NCI-H1930 (cell line): Measurements from ENCODE around the gene ATP8B3.

Experiments used
- DNase-seq, 2 experiments: peaks; one replicate each; lab custom pipeline; 2025; lab: John Stamatoyannopoulos, UW

The ATP8B3 gene

GRCh38 chr19:1850809-1851653 lies 39.0 kb upstream of the ATP8B3 start:
- DNase-seq, result no peak

DNA sequence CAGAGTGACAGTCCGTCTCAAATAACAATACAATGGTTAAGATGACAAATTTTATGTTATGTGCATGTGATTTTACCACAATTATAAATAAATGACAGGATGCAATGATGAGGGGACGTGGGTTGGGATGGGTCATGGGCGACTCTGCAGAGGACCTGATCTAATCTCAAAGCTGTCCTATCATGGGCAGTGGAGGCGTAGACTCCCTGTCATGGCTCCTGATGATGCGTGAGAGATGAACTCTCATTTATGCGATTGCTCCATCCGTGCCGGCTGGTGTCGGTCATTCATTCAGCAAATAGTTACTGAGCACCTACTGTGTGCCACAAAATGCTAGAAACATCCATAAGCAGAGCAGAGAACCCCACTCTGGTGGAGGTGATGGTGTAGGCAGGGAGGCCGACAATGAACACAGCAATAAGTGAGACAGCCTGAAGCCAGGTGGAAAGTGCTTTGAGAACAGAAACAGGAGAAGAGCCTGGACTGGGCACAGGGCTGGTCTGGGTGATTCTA lies 37.9 kb upstream of the ATP8B3 start:
- no peak for DNase-seq

- no peak for DNase-seq
These were observed 37.0 kb upstream of the ATP8B3 start for GRCh38 chr19:1849132-1849474.

DNA sequence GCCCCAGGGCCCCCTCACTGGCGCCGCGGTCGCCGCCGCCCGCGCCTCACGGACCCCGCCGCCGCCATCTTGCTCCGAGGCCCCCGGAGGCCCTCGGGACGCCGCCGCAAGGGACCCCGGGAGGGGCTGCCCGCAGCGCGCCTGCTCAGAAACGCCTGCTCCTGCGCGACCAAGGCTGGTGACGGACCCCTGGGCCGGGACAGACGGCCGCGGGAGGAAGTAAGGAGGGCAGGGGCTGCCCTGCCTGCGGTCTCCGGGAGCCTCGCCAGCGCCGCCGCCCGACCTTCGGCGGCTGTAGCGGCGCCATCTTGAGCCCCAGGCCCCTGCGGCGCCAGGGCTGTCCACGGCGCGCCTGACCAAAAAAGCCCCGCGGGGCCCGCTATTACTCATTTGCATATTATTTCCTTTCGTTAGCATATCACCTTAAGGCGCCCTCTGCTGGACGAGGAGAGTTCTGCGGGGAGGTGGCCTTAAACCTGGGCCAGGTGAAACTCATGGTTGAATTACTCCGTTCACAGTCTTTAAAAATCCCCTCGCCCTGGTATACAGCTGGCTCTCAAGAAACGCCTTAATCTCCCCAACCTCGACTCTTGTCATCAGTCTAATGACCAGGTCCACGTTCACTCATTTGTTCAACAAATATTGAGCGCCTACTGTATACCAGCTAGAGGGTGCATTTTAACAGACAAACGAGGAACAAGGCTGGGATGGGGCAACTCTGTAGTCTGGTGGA lies 36.5 kb upstream of the ATP8B3 start, which contains the start of gene REXO1:
REXO1 (minus strand) TSS at position 85 of the 733 bp plus-strand sequence. CDS start 125 bp downstream, outside the sequence.
- peak; percentile 86 to 94 for DNase-seq

GRCh38 chr19:1847684-1848398 lies 35.8 kb upstream of the ATP8B3 start:
- DNase-seq, result no peak

DNA sequence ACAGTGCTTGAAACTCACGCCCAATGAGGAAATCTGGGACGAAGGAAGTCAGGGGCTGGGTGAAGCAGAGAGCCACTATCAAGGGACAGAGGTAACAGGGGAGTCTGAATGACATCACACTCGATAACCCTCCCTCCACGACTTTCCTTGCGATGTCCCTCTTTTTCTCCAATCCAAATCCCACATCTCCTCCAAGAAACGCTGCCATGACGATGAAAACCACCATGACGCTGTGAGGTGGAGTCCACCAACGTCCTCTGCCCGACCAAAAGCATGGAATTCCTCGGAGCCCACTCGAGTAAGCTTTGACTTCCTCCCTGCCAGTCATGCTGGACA lies 35.2 kb upstream of the ATP8B3 start:
- DNase-seq, result no peak

- no peak for DNase-seq
These were observed 34.6 kb upstream of the ATP8B3 start for GRCh38 chr19:1846517-1847204.

DNA sequence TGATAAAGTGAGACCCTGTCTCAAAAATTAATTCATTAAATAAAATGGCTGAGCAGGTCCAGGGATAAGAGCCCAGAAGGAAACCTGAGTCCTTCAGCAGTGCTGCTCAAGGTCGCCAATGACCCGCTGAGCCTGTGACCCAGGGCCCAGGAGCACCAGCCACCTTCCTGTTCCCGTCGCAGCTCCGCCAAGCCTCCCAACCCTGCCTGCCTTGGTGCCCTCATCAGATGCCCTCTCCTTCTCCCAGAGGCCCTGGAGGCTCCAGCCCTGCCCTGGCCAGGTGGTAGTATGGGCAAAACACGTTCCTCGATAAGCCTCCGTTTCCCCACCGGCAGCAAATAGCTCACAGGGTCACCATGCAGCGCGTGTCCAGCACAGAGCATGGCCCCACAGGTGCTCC lies 33.6 kb upstream of the ATP8B3 start:
- no peak for DNase-seq

DNA sequence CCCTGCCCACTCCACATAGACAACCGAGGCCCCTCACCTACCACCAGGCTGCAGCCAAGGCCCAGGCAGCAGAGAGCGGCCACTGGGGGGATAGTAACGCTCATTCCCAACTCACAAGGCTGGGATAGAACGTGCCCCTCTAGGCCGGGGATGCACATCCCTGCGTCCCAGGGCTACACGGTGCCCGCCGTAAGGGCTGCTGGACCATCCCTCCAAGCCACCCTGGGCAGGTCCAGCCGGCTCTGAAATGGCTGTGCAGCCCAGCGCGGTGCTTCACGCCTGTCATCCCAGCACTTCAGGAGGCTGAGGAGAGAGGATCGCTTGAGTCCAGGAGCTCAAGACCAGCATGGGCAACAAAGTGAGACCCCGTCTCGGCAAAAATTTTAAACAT lies 33.0 kb upstream of the ATP8B3 start:
- DNase-seq, result no peak

DNA sequence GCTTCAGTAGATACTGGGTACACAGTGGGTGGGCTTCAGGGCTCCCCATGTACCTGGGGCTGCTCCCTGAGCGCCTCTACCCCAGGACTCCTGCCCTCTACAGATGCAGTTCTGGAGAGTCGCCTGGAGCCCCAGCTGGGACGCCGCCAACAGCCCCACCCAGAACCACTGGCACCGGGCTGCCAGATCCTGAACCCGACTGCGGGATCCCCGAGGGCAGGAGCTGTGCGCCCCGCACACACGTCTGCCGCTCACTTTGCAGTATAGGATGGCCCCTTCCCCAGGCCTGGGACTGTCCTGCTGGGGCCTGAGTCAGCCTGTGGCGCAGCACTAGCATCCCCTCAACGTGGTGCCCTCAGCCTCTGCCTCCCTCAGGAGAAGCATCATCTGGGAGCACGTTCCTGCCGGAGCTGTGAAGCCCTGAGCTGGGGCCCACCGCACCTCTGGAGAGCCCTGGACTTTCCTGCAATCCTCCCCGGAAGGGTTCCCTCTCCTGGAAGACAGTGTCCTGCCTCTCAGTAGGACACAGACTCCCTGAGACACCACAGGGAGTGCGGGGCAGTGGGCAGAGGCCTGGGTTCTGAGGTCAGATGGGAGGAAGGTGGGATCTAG lies 32.5 kb upstream of the ATP8B3 start:
- no peak for DNase-seq

GRCh38 chr19:1843646-1844394 lies 31.7 kb upstream of the ATP8B3 start:
- DNase-seq, result no peak

- DNase-seq, result no peak
These were observed 31.0 kb upstream of the ATP8B3 start for GRCh38 chr19:1843116-1843515.

DNA sequence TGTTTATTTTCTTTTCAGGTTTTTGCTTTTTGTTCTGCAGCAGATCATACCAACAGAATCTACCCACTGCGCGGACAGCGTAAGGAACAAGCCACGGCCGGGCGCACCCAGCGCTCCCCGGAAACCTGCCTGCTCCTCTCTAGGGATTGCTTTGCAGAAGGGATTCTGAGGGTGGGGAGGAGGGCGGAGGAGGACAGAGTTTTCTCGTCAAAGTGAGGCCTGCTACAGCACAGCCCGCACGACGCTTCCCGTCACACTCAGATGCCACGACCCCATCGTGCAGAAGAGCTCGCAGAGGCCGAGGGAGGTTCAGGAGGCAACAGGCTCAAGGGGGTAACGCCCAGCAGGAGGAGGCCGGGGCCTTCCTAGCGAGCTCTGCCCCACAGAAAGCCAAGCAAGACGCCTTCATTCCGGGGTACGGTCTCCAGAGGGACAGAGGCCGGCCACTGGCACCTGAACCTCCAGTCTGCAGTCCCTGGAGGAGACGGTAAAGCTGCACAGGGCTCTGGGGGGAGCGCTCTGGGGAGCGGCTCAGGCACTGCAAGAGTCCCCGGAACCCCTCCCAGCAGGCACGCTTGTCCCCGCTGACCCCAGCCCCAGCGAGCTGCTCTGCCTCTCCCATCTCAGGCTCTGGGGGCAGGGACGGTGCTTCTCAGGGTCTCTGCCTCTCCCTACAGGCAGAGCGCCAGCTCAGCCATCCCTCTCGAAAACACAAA lies 29.3 kb upstream of the ATP8B3 start:
- no peak for DNase-seq

- DNase-seq, result no peak
These were observed 28.6 kb upstream of the ATP8B3 start for GRCh38 chr19:1840541-1841115.

DNA sequence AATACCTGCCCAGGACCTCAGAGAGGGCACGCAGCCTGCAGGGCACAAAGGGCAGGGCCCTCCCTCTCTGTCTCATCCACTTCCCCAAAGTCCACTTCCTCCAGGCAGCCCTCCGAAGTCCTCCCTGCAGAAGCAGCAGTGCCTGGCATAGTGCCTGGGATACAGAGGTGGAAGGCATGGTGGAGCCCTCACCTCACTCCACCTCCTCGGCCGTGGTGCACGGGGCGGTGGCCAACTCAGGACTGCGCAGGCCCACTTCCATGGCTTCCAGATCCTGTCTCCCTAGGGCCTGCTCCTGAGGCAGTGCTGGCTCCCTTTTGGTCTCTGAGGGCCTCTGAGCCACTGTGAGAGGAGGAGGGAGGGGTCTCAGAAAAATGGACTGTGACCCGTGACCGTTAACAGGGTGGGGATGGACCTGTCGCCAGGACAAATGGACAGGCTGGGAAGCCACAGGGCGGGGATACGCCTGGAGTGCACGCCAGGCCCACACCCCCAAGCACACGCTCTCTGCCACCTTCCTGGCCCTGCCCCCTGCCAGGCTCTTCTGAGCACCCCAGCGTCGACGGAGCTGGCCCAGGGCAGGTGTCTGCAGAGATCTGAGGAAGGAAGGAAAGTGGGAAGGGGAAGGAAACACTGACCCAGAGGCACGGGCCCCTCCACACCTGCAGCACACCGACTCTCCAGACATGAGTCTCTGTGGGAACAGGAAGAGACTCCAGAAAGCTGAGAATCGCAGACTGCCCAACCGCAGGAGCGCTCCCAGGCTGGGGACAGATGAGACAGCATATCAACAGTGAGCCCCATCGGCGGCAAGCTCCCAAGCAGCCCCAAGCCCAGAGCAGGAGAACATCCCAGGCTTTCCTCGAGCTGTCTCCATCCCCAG lies 27.8 kb upstream of the ATP8B3 start:
- no peak for DNase-seq

GRCh38 chr19:1837625-1838105 lies 25.6 kb upstream of the ATP8B3 start:
- no peak for DNase-seq

- DNase-seq, result no peak
These were observed 25.1 kb upstream of the ATP8B3 start for GRCh38 chr19:1837222-1837565.

DNA sequence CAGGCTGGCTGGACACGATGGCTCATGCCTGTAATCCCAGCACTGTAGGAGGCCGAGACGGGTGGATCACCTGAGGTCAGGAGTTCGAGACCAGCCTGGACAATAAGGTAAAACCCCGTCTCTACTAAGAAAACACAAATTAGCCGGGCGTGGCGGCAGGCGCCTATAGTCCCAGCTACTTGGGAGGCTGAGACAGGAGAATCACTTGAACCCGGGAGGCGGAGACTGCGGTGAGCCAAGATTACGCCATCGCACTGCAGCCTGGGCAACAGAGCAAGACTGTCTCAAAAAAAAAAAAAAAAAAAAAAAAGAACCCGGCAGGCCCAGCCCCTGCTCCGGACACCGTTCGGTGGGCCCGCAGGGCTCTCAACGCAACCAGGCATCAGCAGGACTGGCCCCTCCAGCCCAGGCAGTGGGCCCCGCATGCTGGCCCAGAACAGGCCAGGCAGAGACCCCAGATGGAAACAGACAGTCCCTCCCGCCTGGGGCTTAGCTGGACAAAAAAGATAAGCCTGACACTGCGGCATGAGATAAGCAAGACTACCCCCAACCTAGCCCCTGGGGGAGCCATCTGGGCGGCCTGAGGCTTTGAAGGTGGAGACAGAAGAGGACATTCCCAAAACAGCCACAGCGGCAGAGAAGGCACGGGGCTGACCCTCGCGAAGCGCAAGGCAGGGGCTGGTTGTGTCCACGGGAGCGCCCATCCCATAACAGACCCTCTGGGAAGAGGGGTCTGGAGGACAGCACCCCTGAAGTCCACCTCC lies 24.6 kb upstream of the ATP8B3 start:
- DNase-seq, result no peak
